HG03159 (cell line): ENCODE measurements around the gene ZPR1.
"Not testable (repeated sequence)": the region's sequence is repeated elsewhere in the genome, so short reads cannot be mapped to it uniquely, and the experiment has no call there.

ENCODE experiments used
- ATAC-seq: cut with Tn5 transposase; IDR thresholded peaks from one replicate; pipeline ENCODE4 v1.9.1; 2021; ENCODE audit warnings: mild to moderate bottlenecking, moderate library complexity; ENCODE audit not compliant: unreplicated experiment

The ZPR1 gene

DNA sequence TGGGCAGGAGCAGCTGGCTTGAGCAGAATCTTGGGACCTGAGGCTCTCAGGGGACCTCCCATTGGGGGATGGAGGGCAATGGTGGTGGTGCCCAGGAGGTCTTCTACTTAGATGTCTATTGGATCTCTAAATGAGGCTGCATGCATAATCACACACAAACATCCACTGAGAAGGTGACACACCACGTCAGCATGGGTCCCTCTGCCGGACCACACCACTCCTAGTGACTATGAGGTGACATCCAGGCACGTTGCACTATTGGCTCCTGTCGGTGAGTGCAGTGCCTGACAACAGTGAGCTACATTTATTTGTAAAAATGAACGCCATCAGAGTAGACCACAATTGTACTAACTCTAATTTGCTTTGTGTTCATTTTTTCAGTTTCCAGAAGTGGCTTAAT is 37.6 kb upstream of the ZPR1 start:
- ATAC-seq, result no peak

DNA sequence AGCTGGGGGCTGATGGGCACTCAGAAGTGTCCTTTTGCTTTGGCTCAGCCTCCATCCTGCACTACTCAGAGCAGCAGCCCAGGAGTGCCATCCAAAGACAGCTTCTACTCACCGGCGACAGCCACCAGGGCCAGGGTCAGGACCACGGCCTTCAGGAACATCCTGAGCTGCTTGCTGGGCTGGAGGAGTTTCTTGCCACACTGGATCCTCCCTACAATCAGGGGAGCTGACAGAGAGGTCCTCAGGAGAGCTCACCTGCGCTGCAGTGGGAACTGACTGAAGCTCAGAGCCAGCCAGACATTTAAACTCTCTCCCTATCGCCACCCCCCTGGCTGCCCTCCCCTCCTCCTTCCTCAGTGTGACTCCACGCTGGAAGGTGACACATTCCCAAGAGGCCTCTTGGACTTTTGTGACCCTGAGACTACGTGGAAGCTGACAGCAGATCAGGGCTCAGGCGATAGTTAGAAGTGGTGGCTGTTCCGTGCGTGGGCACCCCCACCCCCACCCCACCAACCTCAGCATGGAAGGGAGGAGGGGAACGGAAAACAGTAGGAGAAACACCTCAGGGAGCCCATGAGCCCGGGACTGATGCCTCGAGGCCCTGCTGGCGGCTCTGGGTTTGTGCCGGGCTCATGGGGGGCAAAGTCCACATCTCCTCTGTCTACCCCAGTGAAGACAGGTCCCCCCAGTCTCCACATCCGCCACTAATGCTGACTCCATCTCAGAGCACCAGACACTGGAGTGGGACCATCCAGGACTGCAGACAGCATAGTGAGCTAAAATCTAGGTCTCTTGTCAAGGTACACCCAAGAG is 35.4 kb upstream of the ZPR1 start, which contains the start of gene APOA4:
APOA4 (minus strand) TSS at position 274 of the 813 bp plus-strand sequence; CDS start at position 161, 113 bp downstream.
- no peak for ATAC-seq

DNA sequence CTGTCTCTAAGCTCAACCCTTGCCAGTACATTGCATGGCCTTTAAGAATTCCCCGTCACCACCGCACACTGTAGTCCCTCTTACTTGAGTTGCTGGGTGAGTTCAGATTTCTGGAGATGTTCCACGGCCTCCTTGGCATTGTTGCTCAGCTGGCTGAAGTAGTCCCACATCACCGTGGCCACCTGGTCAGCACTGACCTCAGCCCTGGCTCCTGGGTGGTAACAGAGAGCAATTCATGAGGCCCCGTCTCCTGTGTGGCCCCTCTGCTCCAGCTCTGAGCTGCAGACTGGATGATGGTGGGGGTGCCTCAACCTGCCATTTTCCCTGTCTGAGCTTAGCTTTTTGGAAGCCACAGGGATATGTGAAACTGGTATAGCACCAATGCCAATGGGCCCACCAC is 34.8 kb upstream of the ZPR1 start:
- no peak for ATAC-seq

DNA sequence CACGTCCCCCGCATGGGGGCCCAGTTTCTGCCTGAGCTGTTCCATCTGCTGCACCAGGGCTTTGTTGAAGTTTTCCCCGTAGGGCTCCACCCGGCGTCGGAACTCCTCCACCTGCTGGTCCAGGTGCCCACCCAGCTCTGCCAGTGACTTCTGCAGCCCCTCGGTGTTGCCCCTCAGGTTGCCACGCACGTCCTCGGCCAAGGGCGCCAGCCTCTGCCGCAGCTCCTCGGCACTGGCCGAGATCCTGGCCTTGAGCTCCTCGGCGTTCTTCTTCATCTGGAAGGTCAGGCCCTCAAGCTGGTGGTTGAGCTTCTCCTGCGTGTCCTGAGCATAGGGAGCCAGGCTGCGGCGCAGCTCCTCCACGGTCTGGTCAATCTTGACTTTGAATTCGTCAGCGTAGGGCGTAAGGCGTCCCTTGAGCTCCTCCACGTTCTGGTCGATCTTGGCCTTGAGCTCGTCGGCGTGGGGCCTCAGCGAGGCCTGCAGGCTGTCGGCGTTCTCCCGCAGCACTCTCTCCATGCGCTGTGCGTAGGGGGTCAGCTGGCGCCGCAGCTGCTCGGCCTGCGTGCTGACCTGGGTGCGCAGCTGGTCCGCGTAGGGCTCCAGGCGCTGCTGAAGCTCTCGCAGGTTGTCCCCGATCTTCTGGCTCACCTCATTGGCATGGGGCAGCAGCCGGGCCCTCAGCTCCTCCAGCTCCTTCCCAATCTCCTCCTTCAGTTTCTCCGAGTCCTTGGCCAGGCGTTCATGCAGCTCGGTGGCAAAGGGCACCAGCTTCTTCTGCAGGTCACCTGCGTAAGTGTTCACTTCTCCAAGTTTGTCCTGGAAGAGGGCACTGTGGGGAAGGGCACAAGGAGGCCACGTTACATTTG is 33.5 kb upstream of the ZPR1 start:
- ATAC-seq, result no peak

DNA sequence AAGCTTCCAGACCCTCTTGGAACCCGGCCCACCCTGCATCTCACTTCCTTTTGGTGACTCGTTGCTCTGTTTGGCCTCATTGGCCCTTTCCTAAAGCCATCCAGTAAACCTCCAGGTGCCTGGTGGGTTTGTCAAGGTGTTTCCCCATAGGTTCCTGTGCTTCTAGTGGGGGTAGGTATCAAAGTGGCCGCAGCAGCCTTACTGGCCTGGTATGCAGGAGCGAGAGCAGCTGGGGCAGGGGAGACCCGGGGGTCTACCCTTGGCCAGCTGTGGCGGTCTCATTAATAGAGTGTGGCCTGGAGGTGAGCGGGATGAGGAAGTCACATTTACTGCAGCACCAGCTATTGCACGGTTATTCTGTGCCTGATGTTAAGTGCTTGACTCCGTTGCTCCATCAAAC is 31.2 kb upstream of the ZPR1 start:
- ATAC-seq, result no peak

DNA sequence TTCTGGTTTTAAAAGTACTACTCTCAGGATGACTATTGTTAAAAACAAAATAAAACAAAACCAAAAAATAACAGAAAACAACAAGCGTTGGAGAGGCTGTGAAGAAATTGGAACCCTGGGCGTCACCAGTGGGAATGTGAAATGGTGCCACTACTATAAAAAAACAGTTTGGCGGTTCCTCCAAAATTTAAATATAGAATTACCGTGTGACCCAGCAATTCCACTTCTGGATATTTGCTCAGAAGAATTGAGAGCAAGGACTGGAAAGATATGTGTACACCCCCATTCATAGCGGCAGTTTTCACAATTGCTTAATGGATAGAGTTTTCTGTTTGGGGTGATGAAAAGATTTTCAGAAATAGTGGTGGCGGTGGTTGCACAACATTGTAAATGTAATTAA is 26.7 kb upstream of the ZPR1 start:
- no peak for ATAC-seq

DNA sequence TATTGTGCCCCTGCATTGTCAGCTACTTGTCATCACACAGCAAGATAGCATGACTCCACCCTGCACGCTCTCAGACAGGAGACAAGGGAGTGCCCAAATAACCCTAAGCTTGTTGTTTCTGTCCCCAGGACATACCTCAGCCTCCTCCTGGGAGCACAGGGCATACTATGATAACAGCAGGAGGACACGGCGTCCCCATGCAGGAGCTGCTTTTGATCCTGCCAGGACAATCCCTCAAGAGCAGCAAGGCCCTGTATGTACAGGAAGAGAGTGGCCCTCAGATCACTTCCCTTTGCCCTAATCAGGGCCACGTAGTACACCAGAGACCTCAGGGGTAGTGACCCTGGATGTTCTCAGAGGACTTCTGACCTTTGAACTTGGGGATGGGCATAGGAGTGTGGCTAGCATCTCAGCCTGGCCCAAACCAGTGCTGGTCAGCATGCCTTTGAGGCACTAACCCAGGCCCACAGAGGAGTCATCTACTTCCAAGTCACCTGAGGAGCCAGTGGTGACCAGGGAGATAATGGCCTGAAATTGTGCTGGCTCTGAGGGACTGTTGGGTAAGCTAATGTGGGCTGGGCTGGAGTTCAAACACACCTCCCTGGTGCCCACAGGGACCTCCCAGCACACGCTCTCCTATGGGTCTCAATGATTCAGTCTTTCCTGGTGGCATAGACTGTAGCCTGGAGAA is 26.1 kb upstream of the ZPR1 start:
- no peak for ATAC-seq

DNA sequence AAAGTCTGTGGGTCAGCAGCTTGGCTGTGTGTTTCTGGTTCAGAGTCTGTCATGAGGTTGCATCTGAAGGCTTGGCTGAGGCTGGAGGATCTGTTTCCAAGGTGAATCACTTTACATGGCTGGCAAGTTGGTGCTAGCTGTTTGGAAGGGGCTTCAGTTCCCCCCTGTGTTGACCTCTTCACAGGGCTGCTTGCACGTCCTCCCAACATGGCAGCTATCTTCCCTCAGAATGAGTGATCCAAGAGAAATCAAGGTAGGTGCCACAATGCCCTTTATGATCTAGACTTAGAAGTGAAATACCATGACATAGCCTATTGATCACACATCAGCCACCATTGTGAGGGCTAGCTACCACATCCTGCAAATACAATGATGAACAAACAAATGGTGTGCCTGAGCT is 25.3 kb upstream of the ZPR1 start:
- ATAC-seq, result no peak

DNA sequence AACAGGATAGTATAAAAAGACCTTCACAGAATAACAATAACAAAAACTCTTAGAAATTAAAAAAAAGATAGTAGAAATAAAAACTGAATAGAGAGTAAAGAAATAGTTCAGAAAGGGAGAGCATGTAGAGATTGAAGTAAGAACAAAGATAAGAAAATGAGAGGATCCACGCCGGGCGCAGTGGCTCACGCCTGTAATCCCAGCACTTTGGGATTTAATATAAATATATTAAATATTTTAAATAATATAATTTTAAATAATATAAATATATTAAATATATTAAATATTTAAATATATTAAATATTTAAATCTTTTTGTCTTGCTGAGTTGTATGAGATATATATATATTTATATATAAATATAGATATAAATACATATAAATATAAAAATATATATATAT is 24.3 kb upstream of the ZPR1 start:
- no peak for ATAC-seq

DNA sequence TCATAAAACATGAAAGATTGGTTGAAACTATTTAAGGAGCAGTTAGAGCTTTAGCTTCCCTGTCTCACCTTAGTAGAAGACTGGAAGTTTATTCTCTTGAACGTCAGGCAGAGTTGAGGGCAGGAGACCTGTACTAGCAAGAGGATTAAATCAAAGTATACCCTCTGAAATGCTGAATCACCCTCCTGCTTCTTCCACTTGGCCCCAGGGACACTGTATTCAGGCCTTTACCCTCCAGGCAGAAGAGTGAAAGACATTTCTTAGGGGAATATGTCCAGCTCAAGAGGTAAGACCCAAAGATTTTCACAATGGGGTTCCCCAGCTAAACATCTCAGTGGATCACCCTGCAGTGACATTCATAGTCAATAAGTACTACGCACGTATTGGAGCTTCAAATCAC is 23.4 kb upstream of the ZPR1 start:
- ATAC-seq, result no peak

DNA sequence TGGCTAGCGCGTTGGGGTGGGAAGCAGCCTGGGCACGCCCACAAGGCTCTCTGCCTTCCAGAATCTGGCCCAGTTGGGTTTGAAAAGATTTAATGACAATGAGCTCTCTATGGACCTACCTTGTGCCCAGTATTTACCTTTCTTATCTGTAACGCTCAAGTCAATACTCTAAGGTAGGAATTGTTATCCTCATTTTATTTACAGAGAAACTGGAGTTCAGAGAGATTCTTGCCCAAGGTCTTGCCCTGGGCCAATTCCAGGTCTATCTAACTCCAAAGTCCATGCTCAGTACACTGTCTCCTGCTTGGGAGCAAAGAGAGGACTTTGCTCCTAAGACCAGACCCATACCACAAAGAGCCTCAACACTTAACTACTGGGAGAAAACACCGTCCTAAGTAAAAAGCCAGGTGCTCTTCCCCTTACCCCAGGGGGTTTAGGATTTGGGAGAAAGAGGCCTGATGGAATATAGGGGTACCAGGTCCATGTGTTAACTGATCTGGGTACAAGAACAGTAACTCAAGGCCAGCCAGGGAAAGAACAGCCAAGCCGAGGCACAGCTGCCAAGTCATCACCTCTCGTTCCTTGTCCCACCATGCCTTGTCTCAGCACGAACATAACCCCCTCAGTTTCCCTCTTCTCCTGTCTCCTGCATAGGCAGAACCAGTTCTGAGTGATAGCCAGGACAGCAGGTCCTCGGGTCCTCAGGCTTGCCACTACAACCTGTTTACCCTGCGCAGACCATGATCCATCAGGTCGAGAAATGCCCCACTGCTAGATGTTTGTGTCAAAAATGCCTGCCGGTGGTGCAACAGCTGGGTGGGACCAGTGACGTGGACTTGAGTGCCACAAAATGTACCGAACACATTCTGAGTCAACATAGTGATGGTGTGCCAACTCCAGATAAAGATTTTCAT is 20.7 kb upstream of the ZPR1 start:
- no peak for ATAC-seq

DNA sequence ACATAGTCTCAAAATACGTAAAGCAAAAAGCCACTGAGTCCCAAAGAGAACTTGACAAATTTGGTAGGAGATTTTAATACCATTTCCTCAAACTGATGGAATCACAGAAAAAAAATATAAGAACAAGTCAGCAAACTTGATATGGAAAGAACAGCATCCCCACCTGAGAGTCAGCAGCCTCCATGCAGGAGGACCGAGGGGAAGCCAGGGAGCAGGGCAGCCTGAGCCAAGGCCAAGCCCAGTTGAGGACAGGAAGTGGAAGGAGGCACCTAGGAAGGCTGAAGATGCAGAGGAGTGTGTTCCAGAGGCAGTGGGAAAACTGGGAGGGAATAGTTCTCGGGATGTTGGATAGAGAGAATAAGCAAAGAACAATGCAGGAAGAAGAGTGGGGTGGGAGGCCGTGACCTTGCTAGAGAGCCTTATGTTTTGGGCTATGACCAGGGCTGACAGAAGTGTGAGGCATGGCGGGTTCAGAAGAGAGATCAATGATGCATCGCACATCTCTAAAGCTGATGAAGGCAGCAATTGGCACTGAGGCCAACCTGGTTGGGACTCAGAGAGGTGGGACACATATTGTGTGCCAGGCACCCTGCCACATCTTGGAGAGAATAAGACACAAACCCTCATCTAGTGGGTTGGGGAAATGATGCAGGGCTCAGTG is 19.9 kb upstream of the ZPR1 start:
- no peak for ATAC-seq

DNA sequence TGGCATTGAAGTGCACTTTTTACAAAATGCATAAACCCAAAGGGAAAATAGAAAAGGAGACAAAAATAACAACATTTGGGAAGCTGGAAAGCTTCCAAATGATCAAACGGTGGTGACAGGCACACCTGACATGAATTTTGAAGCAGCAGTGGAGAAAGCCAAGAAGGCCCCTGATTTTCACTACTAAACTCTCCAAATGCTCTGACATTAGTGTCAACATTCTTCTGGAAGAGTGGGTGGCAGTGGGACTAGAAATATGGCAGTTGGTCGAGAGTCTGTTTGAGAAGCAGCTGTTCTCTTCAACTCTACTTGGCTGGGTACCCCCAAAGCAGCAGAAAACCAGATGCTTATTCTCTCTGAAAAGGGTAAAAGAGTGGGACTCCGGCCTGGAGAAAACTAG is 16.2 kb upstream of the ZPR1 start:
- ATAC-seq, result no peak

DNA sequence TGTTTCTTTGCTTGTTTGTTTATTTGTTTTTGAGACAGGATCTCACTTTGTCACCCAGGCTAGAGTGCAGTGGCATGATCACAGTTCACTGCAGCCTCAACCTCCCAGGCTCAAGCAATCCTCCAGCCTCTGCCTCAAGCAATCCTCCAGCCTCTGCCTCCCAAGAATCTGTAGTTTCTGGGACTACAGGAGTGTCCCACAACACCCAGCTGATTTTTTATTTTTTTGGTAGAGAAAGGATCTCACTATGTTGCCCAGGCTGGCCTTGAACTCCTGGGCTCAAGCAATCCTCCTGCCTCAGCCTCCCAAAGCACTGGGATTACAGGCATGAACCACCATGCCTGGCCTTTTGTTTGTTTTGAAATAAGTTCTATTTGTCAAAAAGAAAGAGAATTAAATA is 13.8 kb upstream of the ZPR1 start:
- not testable (repeated sequence) for ATAC-seq

DNA sequence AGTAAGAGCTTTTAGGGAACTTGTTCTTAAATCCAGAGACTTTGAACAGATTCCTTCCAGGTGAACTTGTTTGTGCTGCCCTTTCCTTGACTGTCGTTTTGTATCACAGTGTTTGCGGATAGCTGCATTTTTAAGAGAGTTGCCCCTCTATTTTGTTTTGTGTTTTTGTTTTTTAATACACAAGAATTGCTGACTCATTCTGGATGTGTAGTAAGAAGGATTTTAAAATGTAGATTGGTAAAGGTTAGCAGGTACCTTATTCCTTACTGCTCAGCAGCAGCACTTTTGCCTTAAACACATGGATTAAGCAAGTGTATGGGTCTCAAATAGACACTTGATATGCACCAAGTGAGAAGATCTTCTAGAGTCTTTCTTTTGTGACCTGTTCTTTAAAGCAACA is 12.8 kb upstream of the ZPR1 start:
- ATAC-seq, result no peak

DNA sequence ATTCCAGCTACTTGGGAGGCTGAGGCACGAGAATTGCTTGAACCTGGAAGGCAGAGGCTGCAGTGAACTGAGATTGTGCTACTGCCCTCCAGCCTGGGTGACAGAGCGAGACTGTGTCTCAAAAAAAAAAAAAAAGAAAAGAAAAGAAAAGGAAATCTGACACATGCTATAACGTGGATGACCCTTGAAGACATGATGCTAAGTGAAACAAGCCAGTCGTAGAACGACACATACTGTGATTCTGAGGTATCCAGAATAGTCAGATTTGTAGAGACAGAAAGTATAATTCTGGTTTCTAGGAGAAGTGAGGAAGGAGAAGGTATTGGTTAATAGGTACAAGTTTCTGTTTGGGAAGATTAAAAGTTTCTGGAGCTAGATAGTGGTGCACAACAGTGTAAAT is 10.5 kb upstream of the ZPR1 start:
- ATAC-seq, result no peak

DNA sequence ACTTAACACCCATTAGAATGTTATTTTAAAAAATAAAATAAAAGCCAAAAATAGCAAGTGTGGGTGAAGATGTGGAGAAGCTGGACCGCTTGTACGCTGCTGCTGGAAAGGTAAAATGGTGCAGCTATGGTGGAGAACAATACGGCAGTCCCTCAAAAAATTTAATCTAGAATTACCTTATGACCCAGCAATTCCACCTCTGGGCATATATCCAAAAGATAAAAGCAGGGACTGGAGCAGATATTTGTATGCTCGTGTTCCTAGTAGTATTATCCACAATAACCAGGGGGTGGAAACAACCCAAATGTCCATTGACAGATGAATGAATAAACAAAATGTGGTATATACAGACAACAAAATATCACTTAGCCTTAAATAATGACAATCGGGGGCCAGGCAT is 10.0 kb upstream of the ZPR1 start:
- no peak for ATAC-seq

DNA sequence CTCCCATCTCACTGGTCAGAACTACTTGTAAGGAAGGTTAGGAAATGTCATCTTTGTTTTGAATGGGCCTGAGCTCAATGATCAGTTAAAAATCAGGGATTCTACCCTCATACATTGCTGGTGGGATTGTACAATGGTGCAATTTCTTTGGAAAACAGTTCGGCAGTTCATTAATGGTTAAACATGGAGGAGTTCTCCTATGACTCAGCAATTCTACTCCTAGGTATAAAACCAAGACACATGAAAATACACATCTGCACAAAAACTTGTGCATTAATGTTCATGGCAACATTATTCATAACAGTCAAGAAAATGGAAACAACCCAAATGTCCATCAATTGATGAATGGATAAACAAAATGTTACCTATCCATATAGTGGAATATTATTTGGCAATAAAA is 8.7 kb upstream of the ZPR1 start:
- ATAC-seq, result no peak

DNA sequence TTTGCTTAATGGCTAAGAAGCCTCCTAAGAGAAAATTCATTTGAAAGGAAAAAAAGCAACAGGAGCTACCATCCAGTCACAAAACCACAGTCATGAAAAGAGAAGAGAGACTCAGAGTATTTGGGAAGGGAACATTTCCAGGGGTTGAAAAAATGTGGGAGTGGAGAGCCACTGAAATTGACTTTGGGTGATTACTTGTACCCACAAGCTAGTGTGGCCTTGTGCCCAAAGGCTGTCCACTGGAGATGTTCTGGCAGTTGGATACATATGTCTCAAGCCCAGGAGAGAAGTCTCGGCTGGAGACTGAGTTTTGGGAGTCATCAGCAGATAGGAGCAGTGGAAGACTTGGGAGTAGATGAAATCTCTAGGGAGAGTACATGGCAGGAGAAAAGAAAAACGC is 7.0 kb upstream of the ZPR1 start:
- ATAC-seq, result no peak

DNA sequence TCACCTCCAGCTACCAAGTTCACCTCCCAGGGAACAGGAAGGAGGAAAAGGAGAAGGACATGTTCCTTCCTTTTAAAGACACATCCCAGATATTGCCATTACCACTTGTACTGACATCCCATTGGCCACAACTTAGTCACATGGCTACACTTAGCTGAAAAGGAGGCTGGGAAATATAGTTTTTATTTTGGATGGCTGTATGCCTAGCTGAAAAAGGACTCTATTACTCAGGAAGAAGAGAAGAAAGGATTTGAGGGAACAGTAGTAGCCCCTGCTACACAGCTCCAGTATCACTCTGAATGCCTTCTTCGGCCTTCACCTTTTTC is 5.9 kb upstream of the ZPR1 start:
- ATAC-seq, result no peak
